ENCODE data around the gene HOXC4.
A peak's percentile ranks its signal among the peaks of the same experiment; 100 is the strongest.
"Not testable (repeated sequence)": the region's sequence is repeated elsewhere in the genome, so short reads cannot be mapped to it uniquely, and the experiment has no call there.

HOXC4 gene

DNA sequence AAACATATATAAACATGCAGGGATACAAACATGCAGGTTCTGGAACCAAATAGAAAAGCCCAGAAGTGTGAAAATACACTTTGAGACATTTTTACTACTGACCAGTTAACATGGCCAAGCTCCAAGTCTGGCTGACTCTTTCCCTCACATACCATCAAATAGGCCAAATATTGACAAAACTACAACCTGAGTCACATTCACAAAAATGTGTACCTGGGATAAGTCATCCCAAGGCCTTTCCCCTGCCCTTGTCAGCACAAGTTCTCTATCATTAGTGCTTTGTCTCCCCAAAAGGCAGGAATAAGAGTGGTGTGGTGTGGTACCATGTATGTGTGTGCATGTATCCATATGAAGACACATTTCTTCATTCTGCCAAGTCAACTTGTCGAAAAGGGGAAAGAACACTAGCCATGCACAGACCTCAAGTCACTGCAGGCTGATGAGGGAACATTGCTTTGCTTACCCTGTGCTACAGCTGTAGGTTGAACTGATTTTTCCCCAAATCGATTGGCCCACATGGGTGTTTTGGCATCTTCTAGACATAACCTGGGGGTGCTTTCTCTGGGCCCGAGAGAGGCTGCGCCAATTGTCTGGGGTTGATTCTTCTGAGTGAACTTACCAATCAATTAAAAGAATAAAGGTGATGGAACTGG, 14.9 kb downstream of the HOXC4 start:
- peaks cover 3% of the 10 kb centered on the region for H3K36me3 Mint-ChIP-seq (ENCODE audit: insufficient read depth)
- H3K27me3 Mint-ChIP-seq: peaks cover 32% of the 10 kb centered on the region
- DNase-seq (ENCODE audit: low spot score in 2 of 2) (no peak), ATAC-seq (replicated peaks; ENCODE audit: extremely low read depth, poor library complexity, severe bottlenecking) (no peak)
- H3K27ac Mint-ChIP-seq (ENCODE audit: low read depth): no peak overlapping the region
- H3K4me3 Mint-ChIP-seq: no peak overlapping the region
- H3K9me3 Mint-ChIP-seq: no peaks in the 10 kb centered on the region
- no peaks in the 10 kb centered on the region for H3K4me1 Mint-ChIP-seq

GRCh38 chr12:54071942-54072341, 18.3 kb downstream of the HOXC4 start:
- DNase-seq (ENCODE audit: low spot score in 2 of 2) (no peak), ATAC-seq (replicated peaks; ENCODE audit: extremely low read depth, poor library complexity, severe bottlenecking) (no peak)
- H3K9me3 Mint-ChIP-seq: no peaks in the 10 kb centered on the region
- H3K4me1 Mint-ChIP-seq: no peaks in the 10 kb centered on the region
- H3K27ac Mint-ChIP-seq (ENCODE audit: low read depth): no peak overlapping the region
- peaks cover 16% of the 10 kb centered on the region for H3K27me3 Mint-ChIP-seq
- H3K36me3 Mint-ChIP-seq (ENCODE audit: insufficient read depth): peaks cover 1% of the 10 kb centered on the region
- no peak overlapping the region for H3K4me3 Mint-ChIP-seq

GRCh38 chr12:54074308-54074707, 20.7 kb downstream of the HOXC4 start:
- H3K36me3 Mint-ChIP-seq (ENCODE audit: insufficient read depth): peaks cover 3% of the 10 kb centered on the region
- ATAC-seq (replicated peaks; ENCODE audit: extremely low read depth, poor library complexity, severe bottlenecking) (no peak), DNase-seq (ENCODE audit: low spot score in 2 of 2) (no peak)
- no peak overlapping the region for H3K4me3 Mint-ChIP-seq
- H3K27ac Mint-ChIP-seq (ENCODE audit: low read depth): no peak overlapping the region
- peaks cover 16% of the 10 kb centered on the region for H3K27me3 Mint-ChIP-seq
- no peaks in the 10 kb centered on the region for H3K9me3 Mint-ChIP-seq
- no peaks in the 10 kb centered on the region for H3K4me1 Mint-ChIP-seq

- no peak overlapping the region for H3K4me3 Mint-ChIP-seq
- H3K36me3 Mint-ChIP-seq (ENCODE audit: insufficient read depth): peaks cover 3% of the 10 kb centered on the region
- no peak overlapping the region for H3K27ac Mint-ChIP-seq (ENCODE audit: low read depth)
- DNase-seq (ENCODE audit: low spot score in 2 of 2): no peak
- H3K27me3 Mint-ChIP-seq: peaks cover 11% of the 10 kb centered on the region
- ATAC-seq (replicated peaks; ENCODE audit: extremely low read depth, poor library complexity, severe bottlenecking): no peak
- H3K9me3 Mint-ChIP-seq: no peaks in the 10 kb centered on the region
- H3K4me1 Mint-ChIP-seq: peaks cover 3% of the 10 kb centered on the region
Measured at GRCh38 chr12:54075409-54075808, 21.8 kb downstream of the HOXC4 start.

DNA sequence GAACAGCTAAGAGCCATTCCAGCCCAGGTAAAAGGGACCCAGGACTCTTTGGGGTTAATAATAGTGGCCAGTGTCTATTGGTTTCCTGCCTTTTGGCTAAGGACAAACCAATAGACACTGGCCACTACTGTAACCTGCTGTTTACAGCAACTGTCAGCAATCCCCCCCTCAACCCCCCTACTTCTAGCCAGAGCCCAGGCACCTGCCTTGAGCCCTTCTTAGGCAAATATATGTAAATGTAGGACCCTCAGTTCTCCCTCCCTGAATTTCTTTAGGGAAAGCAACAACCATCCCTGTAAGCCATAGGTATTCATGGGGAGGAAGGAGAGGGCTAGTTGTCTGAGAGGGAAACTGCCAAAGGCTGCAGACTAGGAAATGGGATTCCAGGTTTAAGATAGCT, 22.3 kb downstream of the HOXC4 start:
- Mint-ChIP-seq H3K36me3 (ENCODE audit: insufficient read depth) (peaks cover 5% of the 10 kb centered on the region), H3K27me3 (peaks cover 9% of the 10 kb centered on the region), H3K9me3 (no peaks in the 10 kb centered on the region), H3K4me3 (no peak overlapping the region), H3K4me1 (peaks cover 9% of the 10 kb centered on the region), H3K27ac (ENCODE audit: low read depth) (no peak overlapping the region)
- ATAC-seq (replicated peaks; ENCODE audit: extremely low read depth, poor library complexity, severe bottlenecking) (no peak), DNase-seq (ENCODE audit: low spot score in 2 of 2) (no peak)

- Mint-ChIP-seq H3K27ac (ENCODE audit: low read depth) (peak overlapping the region; percentile 32), H3K4me1 (peaks cover 25% of the 10 kb centered on the region)
- H3K36me3 Mint-ChIP-seq (ENCODE audit: insufficient read depth); H3K27me3 Mint-ChIP-seq; H3K9me3 Mint-ChIP-seq; DNase-seq (ENCODE audit: low spot score in 2 of 2); H3K4me3 Mint-ChIP-seq; ATAC-seq (replicated peaks; ENCODE audit: extremely low read depth, poor library complexity, severe bottlenecking): not testable (repeated sequence)
Measured at GRCh38 chr12:54077843-54078242, 24.2 kb downstream of the HOXC4 start.

DNA sequence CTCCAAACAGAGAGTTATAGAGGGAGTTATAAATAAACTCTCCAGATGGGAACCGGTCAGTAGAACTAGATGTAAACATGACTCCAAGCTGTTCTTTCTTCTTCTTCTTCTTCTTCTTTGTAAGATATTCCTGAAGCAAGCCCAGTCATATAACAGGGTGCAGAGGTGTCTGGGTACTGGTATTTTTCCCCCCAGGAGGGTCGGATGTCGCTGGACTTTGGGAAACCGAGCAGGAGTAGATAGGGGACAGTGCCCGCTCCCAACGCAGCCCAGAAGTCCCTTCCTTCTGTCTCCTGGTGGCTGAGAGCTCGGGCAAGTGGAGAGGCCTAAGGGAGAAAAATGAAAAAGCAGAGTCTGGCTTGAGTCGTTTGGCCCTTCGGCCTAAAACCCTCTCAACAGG, 25.5 kb downstream of the HOXC4 start:
- H3K27me3 Mint-ChIP-seq; H3K9me3 Mint-ChIP-seq; H3K36me3 Mint-ChIP-seq (ENCODE audit: insufficient read depth); DNase-seq (ENCODE audit: low spot score in 2 of 2); ATAC-seq (replicated peaks; ENCODE audit: extremely low read depth, poor library complexity, severe bottlenecking); H3K4me3 Mint-ChIP-seq; H3K27ac Mint-ChIP-seq (ENCODE audit: low read depth): not testable (repeated sequence)
- H3K4me1 Mint-ChIP-seq: peaks cover 35% of the 10 kb centered on the region

DNA sequence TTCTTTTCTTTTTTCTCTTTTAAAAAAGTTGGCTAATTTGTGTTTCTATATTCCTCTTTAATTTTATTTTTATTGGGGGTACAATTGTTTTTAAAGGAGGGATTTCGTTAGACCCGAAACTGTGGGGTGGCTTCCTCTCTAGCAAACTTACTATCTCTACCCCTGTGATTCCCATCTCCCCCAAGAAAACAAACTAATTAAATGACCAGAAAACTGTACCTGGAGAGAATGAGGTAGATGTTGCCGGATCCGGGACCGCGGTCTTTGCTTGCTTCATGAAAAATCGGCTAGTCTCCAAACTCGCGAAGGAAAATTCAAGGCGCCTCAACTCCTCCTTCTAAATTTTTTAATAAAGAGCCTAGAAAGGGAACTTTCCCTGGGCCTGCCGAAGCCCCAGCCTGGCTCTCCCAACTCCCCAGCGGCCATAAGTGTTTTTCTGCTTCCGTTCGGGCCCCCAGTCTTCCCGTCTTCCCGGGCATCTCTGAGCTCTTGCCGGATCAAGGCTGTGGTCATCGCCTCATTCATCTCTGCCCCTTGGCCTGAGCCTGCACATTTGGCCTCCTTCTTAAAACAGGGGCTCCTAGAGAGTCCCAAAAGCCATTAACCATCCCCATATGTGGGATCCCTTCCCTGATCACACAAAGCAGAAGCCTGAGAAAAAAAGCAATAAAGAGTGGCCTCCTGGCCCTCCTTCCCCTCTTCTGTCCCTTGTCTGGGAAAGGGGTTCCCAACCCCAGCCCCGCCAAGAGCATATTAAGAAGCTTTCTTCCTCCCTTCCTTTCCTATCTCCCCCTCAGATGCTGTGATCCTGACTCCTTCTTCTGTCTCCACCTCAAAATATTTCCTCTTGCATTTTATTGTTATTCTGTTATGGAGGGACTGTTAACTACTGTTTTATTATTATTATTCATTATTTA, 26.6 kb downstream of the HOXC4 start:
- peak overlapping the region; percentile 100 for H3K27ac Mint-ChIP-seq (ENCODE audit: low read depth)
- not testable (repeated sequence) for H3K36me3 Mint-ChIP-seq (ENCODE audit: insufficient read depth); ATAC-seq (replicated peaks; ENCODE audit: extremely low read depth, poor library complexity, severe bottlenecking); H3K9me3 Mint-ChIP-seq; H3K27me3 Mint-ChIP-seq; DNase-seq (ENCODE audit: low spot score in 2 of 2)
- peaks cover 37% of the 10 kb centered on the region for H3K4me1 Mint-ChIP-seq
- H3K4me3 Mint-ChIP-seq: peak overlapping the region; percentile 82

DNA sequence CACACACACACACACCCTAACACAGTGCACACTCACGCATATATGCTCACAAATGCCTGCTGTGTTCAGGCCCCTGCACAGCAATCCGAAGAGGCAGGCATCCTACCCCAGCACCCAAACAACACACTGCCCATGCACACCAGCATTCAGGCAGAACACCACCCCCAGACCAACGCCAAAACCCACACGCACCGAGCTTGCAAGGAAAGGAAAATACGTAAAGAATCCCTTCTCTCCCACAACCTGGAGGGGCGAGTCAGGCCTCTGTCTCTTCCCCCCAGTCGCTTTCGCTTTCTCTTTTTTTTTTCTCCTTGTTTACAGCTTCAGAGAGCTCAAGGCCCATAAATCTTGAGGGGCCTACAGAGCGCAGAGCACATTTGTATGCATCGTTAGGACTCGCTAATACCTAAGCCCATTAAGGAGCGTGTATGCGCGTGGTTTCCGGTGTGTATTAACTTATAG, 27.4 kb downstream of the HOXC4 start:
- H3K36me3 Mint-ChIP-seq (ENCODE audit: insufficient read depth); H3K9me3 Mint-ChIP-seq; H3K27me3 Mint-ChIP-seq: not testable (repeated sequence)
- Mint-ChIP-seq H3K4me3 (peak overlapping the region; percentile 82), H3K27ac (ENCODE audit: low read depth) (peak overlapping the region; percentile 100), H3K4me1 (peaks cover 40% of the 10 kb centered on the region)
- peak; percentile 32 for ATAC-seq (replicated peaks; ENCODE audit: extremely low read depth, poor library complexity, severe bottlenecking)
- peak in 1 of 2 donors; percentile 26 for DNase-seq (ENCODE audit: low spot score in 2 of 2)

- H3K27me3 Mint-ChIP-seq: not testable (repeated sequence)
- peak in 1 of 2 donors; percentile 21 for DNase-seq (ENCODE audit: low spot score in 2 of 2)
Measured at GRCh38 chr12:54081581-54082396, 28.2 kb downstream of the HOXC4 start.

DNA sequence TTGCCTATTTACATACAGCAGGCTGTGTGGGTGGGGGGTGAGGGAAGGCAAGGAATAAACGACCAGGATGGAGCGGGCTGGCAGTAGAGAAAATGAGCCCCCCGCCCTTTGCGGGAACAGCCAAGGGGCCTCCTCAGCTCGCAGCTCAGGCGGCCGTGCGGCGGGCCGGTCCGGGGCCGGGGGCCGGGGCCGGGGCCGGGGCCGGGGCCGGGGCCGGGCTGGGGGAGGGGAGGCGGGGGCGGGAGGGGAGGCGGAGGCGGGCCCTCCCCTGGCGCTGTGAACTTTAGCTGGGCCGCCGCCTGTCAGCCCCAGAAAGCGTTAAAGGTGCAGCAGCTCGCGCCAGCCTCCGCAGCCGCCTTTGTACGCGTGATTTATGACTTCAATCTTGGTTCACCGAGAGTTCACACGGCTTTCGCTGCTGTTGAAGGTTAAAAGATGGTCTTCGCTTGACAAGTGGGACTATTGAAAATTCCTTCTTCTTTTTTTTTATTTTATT, 28.8 kb downstream of the HOXC4 start:
- Mint-ChIP-seq H3K36me3 (ENCODE audit: insufficient read depth) (peaks cover 9% of the 10 kb centered on the region), H3K4me3 (peak overlapping the region; percentile 82), H3K27ac (ENCODE audit: low read depth) (peak overlapping the region; percentile 100), H3K9me3 (no peaks in the 10 kb centered on the region), H3K4me1 (peaks cover 40% of the 10 kb centered on the region), H3K27me3 (no peaks in the 10 kb centered on the region)
- DNase-seq (ENCODE audit: low spot score in 2 of 2): peak in 1 of 2 donors; percentile 40
- peak; percentile 54 for ATAC-seq (replicated peaks; ENCODE audit: extremely low read depth, poor library complexity, severe bottlenecking)

More at GRCh38 chr12:54081581-54082396, 28.2 kb downstream of the HOXC4 start:
- H3K36me3 Mint-ChIP-seq (ENCODE audit: insufficient read depth); ATAC-seq (replicated peaks; ENCODE audit: extremely low read depth, poor library complexity, severe bottlenecking); H3K9me3 Mint-ChIP-seq: not testable (repeated sequence)
- Mint-ChIP-seq H3K4me1 (peaks cover 40% of the 10 kb centered on the region), H3K27ac (ENCODE audit: low read depth) (peak overlapping the region; percentile 100), H3K4me3 (peak overlapping the region; percentile 82)

DNA sequence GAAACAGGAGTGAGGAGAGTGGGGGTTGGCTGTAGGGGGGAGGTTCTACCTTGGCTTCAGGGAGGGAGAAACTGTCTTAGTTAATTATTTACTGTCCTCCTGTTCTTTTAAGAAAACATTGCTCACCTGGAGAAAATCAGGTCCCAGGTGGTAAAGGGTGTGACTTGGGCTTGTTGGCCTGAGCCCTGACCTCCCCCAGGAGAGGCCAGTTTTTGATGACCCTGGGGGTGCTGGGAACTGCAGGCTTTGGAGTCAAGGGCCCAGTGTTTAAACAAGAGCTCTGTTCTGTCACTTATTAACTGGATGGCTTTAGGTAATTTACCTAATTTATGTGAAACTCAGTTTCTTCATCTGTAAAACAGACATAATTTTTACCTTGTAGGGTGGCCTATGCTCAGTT, 34.4 kb downstream of the HOXC4 start:
- not testable (repeated sequence) for ATAC-seq (replicated peaks; ENCODE audit: extremely low read depth, poor library complexity, severe bottlenecking); H3K9me3 Mint-ChIP-seq; DNase-seq (ENCODE audit: low spot score in 2 of 2); H3K4me3 Mint-ChIP-seq; H3K36me3 Mint-ChIP-seq (ENCODE audit: insufficient read depth); H3K27ac Mint-ChIP-seq (ENCODE audit: low read depth)
- peaks cover 42% of the 10 kb centered on the region for H3K27me3 Mint-ChIP-seq
- H3K4me1 Mint-ChIP-seq: peaks cover 24% of the 10 kb centered on the region
